Measurements from ENCODE around the gene SLC22A14. TPM values are rescaled to one million over a fixed set of nuclear protein-coding genes. Genes with fewer than 3 reads are reported as not detected.
"Not testable (repeated sequence)": the region's sequence is repeated elsewhere in the genome, so short reads cannot be mapped to it uniquely, and the experiment has no call there.

SLC22A14 gene
- total and polyA plus RNA-seq, 3 donors from 2014 or later = 2.7 to 11.9 (median 9.4) TPM

GRCh38 chr3:38318766-38319671 lies 36.9 kb downstream of the SLC22A14 start:
- no peaks in the 10 kb centered on the region for H3K9me3 ChIP-seq
- intact Hi-C loops (cut with DNase I; ENCODE audit: low total_unique reads) = loop anchor here (10.0 kb wide), 1 partner anchor 904 kb away; no protein-coding TSS in a partner anchor
- no peak for TF ChIP-seq POLR2A (IDR thresholded peaks at IDR 0.05)
- no peak for TF ChIP-seq CTCF (IDR thresholded peaks at IDR 0.05)
- H3K36me3 ChIP-seq (ENCODE audit: low read depth, missing control alignments) = no peaks in the 10 kb centered on the region
- no peaks in the 10 kb centered on the region for H3K4me1 ChIP-seq
- no peak overlapping the region for H3K4me3 ChIP-seq
- no peak overlapping the region for H3K27ac ChIP-seq
- no peaks in the 10 kb centered on the region for H3K27me3 ChIP-seq
- WGBS, 2 donors = 75 to 78% methylated on average over 8 of the region's 8 CpGs
- no peak for DNase-seq

- whole genome bisulfite sequencing, 2 donors = 91 to 94% methylated on average over 4 of the region's 4 CpGs
- intact Hi-C loops (cut with DNase I; ENCODE audit: low total_unique reads); DNase-seq; H3K9me3 ChIP-seq; H3K27me3 ChIP-seq; H3K36me3 ChIP-seq (ENCODE audit: low read depth, missing control alignments); H3K4me3 ChIP-seq; H3K27ac ChIP-seq; H3K4me1 ChIP-seq: not testable (repeated sequence)
Measured at GRCh38 chr3:38320638-38321037, 38.5 kb downstream of the SLC22A14 start.

- 90 to 92% methylated on average over 1 of the region's 1 CpG for WGBS, 2 donors
- H3K27me3 ChIP-seq = no peaks in the 10 kb centered on the region
- DNase-seq = no peak
- H3K36me3 ChIP-seq (ENCODE audit: low read depth, missing control alignments) = no peaks in the 10 kb centered on the region
- H3K4me1 ChIP-seq = no peaks in the 10 kb centered on the region
- H3K9me3 ChIP-seq = no peaks in the 10 kb centered on the region
- TF ChIP-seq CTCF (IDR thresholded peaks at IDR 0.05) (no peak), POLR2A (IDR thresholded peaks at IDR 0.05) (no peak)
- intact Hi-C loops (cut with DNase I; ENCODE audit: low total_unique reads) = no loop called here
- no peak overlapping the region for H3K27ac ChIP-seq
- no peak overlapping the region for H3K4me3 ChIP-seq
Measured at GRCh38 chr3:38323060-38323459, 41.0 kb downstream of the SLC22A14 start.

GRCh38 chr3:38325256-38325655 lies 43.2 kb downstream of the SLC22A14 start:
- no peak overlapping the region for H3K4me3 ChIP-seq
- no peaks in the 10 kb centered on the region for H3K27me3 ChIP-seq
- no peaks in the 10 kb centered on the region for H3K36me3 ChIP-seq (ENCODE audit: low read depth, missing control alignments)
- intact Hi-C loops (cut with DNase I; ENCODE audit: low total_unique reads) = no loop called here
- no peak overlapping the region for H3K27ac ChIP-seq
- DNase-seq = no peak
- no peaks in the 10 kb centered on the region for H3K4me1 ChIP-seq
- 86 to 90% methylated on average over 2 of the region's 2 CpGs for WGBS, 2 donors
- no peaks in the 10 kb centered on the region for H3K9me3 ChIP-seq
- TF ChIP-seq POLR2A (IDR thresholded peaks at IDR 0.05) = no peak
- TF ChIP-seq CTCF (IDR thresholded peaks at IDR 0.05) = no peak

- DNase-seq = no peak
- intact Hi-C loops (cut with DNase I; ENCODE audit: low total_unique reads) = no loop called here
Measured at GRCh38 chr3:38327335-38328009, 45.4 kb downstream of the SLC22A14 start.

More at GRCh38 chr3:38327335-38328009, 45.4 kb downstream of the SLC22A14 start:
- no peak overlapping the region for H3K4me3 ChIP-seq
- H3K9me3 ChIP-seq = no peaks in the 10 kb centered on the region
- H3K27ac ChIP-seq = no peak overlapping the region
- H3K36me3 ChIP-seq (ENCODE audit: low read depth, missing control alignments) = no peaks in the 10 kb centered on the region
- H3K27me3 ChIP-seq = no peaks in the 10 kb centered on the region
- H3K4me1 ChIP-seq = no peaks in the 10 kb centered on the region
- no peak for TF ChIP-seq CTCF (IDR thresholded peaks at IDR 0.05)
- TF ChIP-seq POLR2A (IDR thresholded peaks at IDR 0.05) = no peak
